Endometrial microvascular endothelial cells (primary cell): ENCODE data around the gene ASAH2B. TPM values are rescaled to one million over a fixed set of nuclear protein-coding genes. Genes with fewer than 3 reads are reported as not detected.
"Not testable (repeated sequence)": the region's sequence is repeated elsewhere in the genome, so short reads cannot be mapped to it uniquely, and the experiment has no call there.

ENCODE experiments used
- in situ Hi-C: cut with HindIII; loops from 2 replicates; pipeline ENCODE4 v1.10.0; 2017; ENCODE audit warnings: low sequenced_read_pairs, low pct_unique_long_range_greater_than_20kb; ENCODE audit errors: inconsistent ontology term
- total RNA-seq: library from RNA; depleted of rRNA; stranded (reverse); fragments of >200 nt; gene quantifications from one replicate; pipeline ENCODE4 v1.2.3, GENCODE V29; 2015; ENCODE audit errors: inconsistent ontology term

ASAH2B gene
- total RNA-seq, result 1.2 TPM

GRCh38 chr10:50739618-50740292 is at the start of gene ASAH2B:
TSS of gene ASAH2B (plus strand) at chr10:50739936. CDS start at chr10:50745131, 5,195 bp downstream.
- in situ Hi-C loops, result no loop called here

GRCh38 chr10:50697819-50698218 is 41.9 kb upstream of the ASAH2B start:
- in situ Hi-C loops, result not testable (repeated sequence)

- in situ Hi-C loops, result not testable (repeated sequence)
Measured at GRCh38 chr10:50701947-50702346, 37.8 kb upstream of the ASAH2B start.

GRCh38 chr10:50702997-50703396 is 36.7 kb upstream of the ASAH2B start:
- in situ Hi-C loops, result not testable (repeated sequence)

- in situ Hi-C loops, result not testable (repeated sequence)
Measured at GRCh38 chr10:50704436-50705079, 35.2 kb upstream of the ASAH2B start.

- in situ Hi-C loops, result not testable (repeated sequence)
Measured at GRCh38 chr10:50706006-50706405, 33.7 kb upstream of the ASAH2B start.

GRCh38 chr10:50710241-50710640 is 29.5 kb upstream of the ASAH2B start:
- in situ Hi-C loops, result not testable (repeated sequence)

- in situ Hi-C loops, result not testable (repeated sequence)
Measured at GRCh38 chr10:50723812-50724211, 15.9 kb upstream of the ASAH2B start.

GRCh38 chr10:50728112-50728511 is 11.6 kb upstream of the ASAH2B start:
- in situ Hi-C loops, result not testable (repeated sequence)

GRCh38 chr10:50738987-50739617 is 634 bp upstream of the ASAH2B start:
- in situ Hi-C loops, result not testable (repeated sequence)

GRCh38 chr10:50740293-50740648 is 535 bp downstream of the ASAH2B start:
- in situ Hi-C loops, result no loop called here

GRCh38 chr10:50742820-50743219 is 3.1 kb downstream of the ASAH2B start:
- in situ Hi-C loops, result not testable (repeated sequence)

GRCh38 chr10:50766774-50767513 is 27.2 kb downstream of the ASAH2B start:
- in situ Hi-C loops, result not testable (repeated sequence)

- in situ Hi-C loops, result not testable (repeated sequence)
Measured at GRCh38 chr10:50772042-50772441, 32.3 kb downstream of the ASAH2B start.

GRCh38 chr10:50774868-50775267 is 35.1 kb downstream of the ASAH2B start:
- in situ Hi-C loops, result not testable (repeated sequence)

- in situ Hi-C loops, result not testable (repeated sequence)
Measured at GRCh38 chr10:50780036-50780435, 40.3 kb downstream of the ASAH2B start.

- in situ Hi-C loops, result not testable (repeated sequence)
Measured at GRCh38 chr10:50782017-50782416, 42.3 kb downstream of the ASAH2B start.

GRCh38 chr10:50787962-50788361 is 48.2 kb downstream of the ASAH2B start:
- in situ Hi-C loops, result not testable (repeated sequence)
